H1 (cell line): Measurements from ENCODE around the gene CEND1. TPM values are rescaled to one million over a fixed set of nuclear protein-coding genes. Genes with fewer than 3 reads are reported as not detected.

ENCODE experiments used
- CHD7 ChIP-seq: fragments of 300-600 bp; sonication (generic); IDR thresholded peaks from 2 replicates; pipeline ENCODE4 v1.7.1; 2012; ENCODE audit warnings: low read length, moderate library complexity, mild to moderate bottlenecking, inconsistent platforms; ENCODE audit not compliant: insufficient replicate concordance
- polyA plus RNA-seq, 7 experiments: library from polyadenylated mRNA; depleted of rRNA in 3 of 7; stranded (reverse) in 5 of 7; unstranded in 2 of 7; fragments of >200 nt in 5 of 7; fragments of 200-250 nt in 2 of 7; gene quantifications; 1 replicate in 5 of 7; 2 replicates in 1 of 7; 4 replicates in 1 of 7; pipeline versions ENCODE4 v1.2.1 to v1.2.3, GENCODE V29; 2011 to 2013; ENCODE audit warnings: missing spikeins in 2 of 7, mixed read lengths in 2 of 7
- total RNA-seq: library from RNA; stranded (reverse); fragmentation: NEBNext Ultra II Directional; extraction: Animal tissue kit (Norgen Biotek cat#: 25700); gene quantifications from 2 replicates; pipeline ENCODE4 v1.2.1, GENCODE V29; 2021

CEND1 gene
- total and polyA plus RNA-seq, 2 of the 8 experiments (the other 6 are each of a cell fraction or from before 2014, with no cell fraction given), result 0.82 to 5.0 TPM

GRCh38 chr11:827897-828192 lies 38.0 kb upstream of the CEND1 start, which contains the start of gene CRACR2B (continued):
- TF ChIP-seq CHD7, result no peak
